Sigmoid colon (tissue), 7 donors: Measurements from ENCODE around the gene ADCK1. TPM values are rescaled to one million over a fixed set of nuclear protein-coding genes. Genes with fewer than 3 reads are reported as not detected.

Experiments
- DNase-seq: peaks from one replicate; pipeline ENCODE4 v3.0.0-alpha.2; 2019
- H3K27ac ChIP-seq, 4 donors: fragments of 200-600 bp; sonication (generic); one replicate each; pipeline ENCODE4 v1.5.1; 2016 to 2019; ENCODE audit warnings: mild to moderate bottlenecking in 1 of 4
- H3K27me3 ChIP-seq, 3 donors: fragments of 200-600 bp; sonication (generic); one replicate each; pipeline ENCODE4 v1.5.1; 2019; ENCODE audit warnings: mild to moderate bottlenecking in 1 of 3
- H3K36me3 ChIP-seq, 4 donors: fragments of 200-600 bp; sonication (generic); one replicate each; pipeline ENCODE4 v1.5.1; 2016 to 2019
- H3K4me1 ChIP-seq, 4 donors: fragments of 200-600 bp; sonication (generic); one replicate each; pipeline ENCODE4 v1.5.1; 2017 to 2019
- H3K4me3 ChIP-seq, 4 donors: fragments of 200-600 bp; sonication (generic); one replicate each; pipeline ENCODE4 v1.5.1; 2017 to 2019; ENCODE audit warnings: mild to moderate bottlenecking in 2 of 4, moderate library complexity in 1 of 4
- H3K9me3 ChIP-seq, 4 donors: fragments of 200-600 bp in 3 of 4; sonication (generic) in 3 of 4; one replicate each; pipeline versions ENCODE4 v1.5.1 to v1.6.1; 2013 to 2019
- CTCF ChIP-seq, 4 experiments: fragments of 450-650 bp in 3 of 4; fragments of 200-600 bp in 1 of 4; IDR thresholded peaks; one replicate each; pipeline ENCODE4 v1.5.1; 2016 to 2019; ENCODE audit warnings: antibody characterized with exemption in 4 of 4, mild to moderate bottlenecking in 3 of 4, moderate library complexity in 2 of 4
- EP300 ChIP-seq, 4 donors: sonication (generic); formaldehyde crosslinking; IDR thresholded peaks; one replicate each; pipeline ENCODE4 v1.6.1; 2017; ENCODE audit warnings: antibody characterized with exemption in 4 of 4
- POLR2A ChIP-seq, 2 donors: fragments of 450-650 bp; IDR thresholded peaks; one replicate each; pipeline ENCODE4 v1.6.1; 2016; ENCODE audit warnings: antibody characterized with exemption in 2 of 2, mild to moderate bottlenecking in 2 of 2, moderate library complexity in 2 of 2
- POLR2AphosphoS5 ChIP-seq, 4 donors: sonication (generic); formaldehyde crosslinking; IDR thresholded peaks; one replicate each; pipeline ENCODE4 v1.6.1; 2017; ENCODE audit warnings: antibody characterized with exemption in 4 of 4
- WGBS, 2 donors: extraction: QIAGEN DNeasy Blood & Tissue Kit; methylation state at CpG; one replicate each; pipeline ENCODE4 v1.1.7; 2013; 5-methylcytosine and 5-hydroxymethylcytosine counted together
- intact Hi-C: fragments of 100-400 bp; cut with DNase I; formaldehyde crosslinking; loops from one replicate; pipeline ENCODE4 v1.15.1; 2023
- polyA plus RNA-seq, 3 donors: library from polyadenylated mRNA; stranded (reverse); fragments of 200-250 nt; gene quantifications; one replicate each; pipeline ENCODE4 v1.2.3, GENCODE V29; 2013
- total RNA-seq, 4 donors: library from RNA; depleted of rRNA; stranded (reverse); fragments of >200 nt; gene quantifications; one replicate each; pipeline ENCODE4 v1.1.0, GENCODE V29; 2016
- donor health status: healthy with polysubstance abuse.
- donor health status: Bipolar disorder and iron deficiency.
- donor health status: healthy.

ADCK1 gene
- total and polyA plus RNA-seq, 7 donors: 3.5 to 19.4 (median 5.7) TPM

GRCh38 chr14:77866932-77867331, 67.0 kb downstream of the ADCK1 start:
- Histone ChIP-seq H3K4me3 (no peak overlapping the region), H3K4me1 (no peaks in the 10 kb centered on the region), H3K36me3 (no peaks in the 10 kb centered on the region), H3K27me3 (no peaks in the 10 kb centered on the region), H3K27ac (no peak overlapping the region), H3K9me3 (no peaks in the 10 kb centered on the region)
- DNase-seq: no peak
- TF ChIP-seq POLR2A (IDR thresholded peaks at IDR 0.05): no peak
- TF ChIP-seq CTCF (IDR thresholded peaks at IDR 0.05): no peak
- no peak for TF ChIP-seq EP300 (IDR thresholded peaks at IDR 0.05)
- TF ChIP-seq POLR2AphosphoS5 (IDR thresholded peaks at IDR 0.05): no peak
- WGBS, 2 donors: 95 to 98% methylated on average over 3 of the region's 3 CpGs
- intact Hi-C loops: no loop called here

GRCh38 chr14:77867476-77867875, 67.6 kb downstream of the ADCK1 start:
- TF ChIP-seq EP300 (IDR thresholded peaks at IDR 0.05) (no peak), POLR2AphosphoS5 (IDR thresholded peaks at IDR 0.05) (no peak), CTCF (IDR thresholded peaks at IDR 0.05) (no peak), POLR2A (IDR thresholded peaks at IDR 0.05) (no peak)
- 83 to 90% methylated on average over 7 of the region's 7 CpGs for WGBS, 2 donors
- no peaks in the 10 kb centered on the region for H3K27me3 ChIP-seq

GRCh38 chr14:77868552-77869285, 68.8 kb downstream of the ADCK1 start:
- Histone ChIP-seq H3K36me3 (no peaks in the 10 kb centered on the region), H3K27ac (no peak overlapping the region), H3K4me3 (no peak overlapping the region), H3K9me3 (peaks cover 0 to 2% (median 0%) of the 10 kb centered on the region in 4 donors), H3K4me1 (no peaks in the 10 kb centered on the region), H3K27me3 (no peaks in the 10 kb centered on the region)
- WGBS, 2 donors: 81 to 86% methylated on average over 13 of the region's 13 CpGs
- no peak for DNase-seq
- intact Hi-C loops: no loop called here
- TF ChIP-seq CTCF (IDR thresholded peaks at IDR 0.05) (no peak), EP300 (IDR thresholded peaks at IDR 0.05) (no peak), POLR2AphosphoS5 (IDR thresholded peaks at IDR 0.05) (no peak), POLR2A (IDR thresholded peaks at IDR 0.05) (no peak)

More at GRCh38 chr14:77867476-77867875, 67.6 kb downstream of the ADCK1 start:
- H3K4me1 ChIP-seq: no peaks in the 10 kb centered on the region
- no peak overlapping the region for H3K4me3 ChIP-seq
- no peaks in the 10 kb centered on the region for H3K36me3 ChIP-seq
- no peaks in the 10 kb centered on the region for H3K9me3 ChIP-seq
- H3K27ac ChIP-seq: no peak overlapping the region
- DNase-seq: no peak
- intact Hi-C loops: no loop called here

- H3K36me3 ChIP-seq: no peaks in the 10 kb centered on the region
- no peak for DNase-seq
- peaks cover 0 to 3% (median 0%) of the 10 kb centered on the region in 4 donors for H3K9me3 ChIP-seq
- H3K4me3 ChIP-seq: no peak overlapping the region
- no peaks in the 10 kb centered on the region for H3K4me1 ChIP-seq
- H3K27ac ChIP-seq: no peak overlapping the region
- no peaks in the 10 kb centered on the region for H3K27me3 ChIP-seq
- TF ChIP-seq POLR2A (IDR thresholded peaks at IDR 0.05) (no peak), CTCF (IDR thresholded peaks at IDR 0.05) (no peak), POLR2AphosphoS5 (IDR thresholded peaks at IDR 0.05) (no peak), EP300 (IDR thresholded peaks at IDR 0.05) (no peak)
- intact Hi-C loops: no loop called here
Measured at GRCh38 chr14:77869340-77869739, 69.4 kb downstream of the ADCK1 start.

GRCh38 chr14:77870646-77871045, 70.7 kb downstream of the ADCK1 start:
- no peaks in the 10 kb centered on the region for H3K27me3 ChIP-seq
- intact Hi-C loops: no loop called here
- no peak overlapping the region for H3K4me3 ChIP-seq
- peak; percentile 33 for DNase-seq
- H3K27ac ChIP-seq: no peak overlapping the region
- WGBS, 2 donors: 83 to 88% methylated on average over 4 of the region's 4 CpGs
- H3K36me3 ChIP-seq: no peaks in the 10 kb centered on the region
- H3K9me3 ChIP-seq: peaks cover 0 to 3% (median 0%) of the 10 kb centered on the region in 4 donors
- TF ChIP-seq CTCF (IDR thresholded peaks at IDR 0.05) (no peak), EP300 (IDR thresholded peaks at IDR 0.05) (no peak), POLR2A (IDR thresholded peaks at IDR 0.05) (no peak), POLR2AphosphoS5 (IDR thresholded peaks at IDR 0.05) (no peak)
- no peaks in the 10 kb centered on the region for H3K4me1 ChIP-seq
